ENCODE results near the gene UNC5C. TPM values are rescaled to one million over a fixed set of nuclear protein-coding genes. Genes with fewer than 3 reads are reported as not detected.

The UNC5C gene
- total and polyA plus RNA-seq, 2 of the 4 experiments (the other 2 are of a cell fraction) = under 0.01 TPM

GRCh38 chr4:95550115-95550987 is 1.6 kb upstream of the UNC5C start:
- no peak for DNase-seq
- WGBS, 2 experiments (ENCODE audit: extremely low coverage in 2 of 2, insufficient read length in 1 of 2) = no CpG with 5 or more reads among the region's 6 CpGs

More at GRCh38 chr4:95550115-95550987, 1.6 kb upstream of the UNC5C start:
- in situ Hi-C loops (cut with MboI; ENCODE audit: low sequenced_read_pairs) = no loop called here
- ATAC-seq (ENCODE audit: low read depth) = no peak
- dilution Hi-C loops (cut with HindIII; ENCODE audit: low sequenced_read_pairs, unreplicated experiment) = no loop called here
- no peak overlapping the region for H4K91ac ChIP-seq (ENCODE audit: insufficient read depth, low read depth, low read length)
- no peak overlapping the region for H2AK5ac ChIP-seq (ENCODE audit: low read depth, low read length)
- H3K4me1 ChIP-seq (ENCODE audit: control insufficient read depth, insufficient read depth, low read length) = no peaks in the 10 kb centered on the region
- ChIA-PET POLR2A (ENCODE audit: unreplicated experiment) (no interaction called here), CTCF (interaction anchor here (0.5 kb wide), 1 partner anchor 471 kb away, joined by 3 read pairs; no protein-coding TSS in a partner anchor)
- H3K9me1 ChIP-seq (ENCODE audit: insufficient read depth, low read length) = no peaks in the 10 kb centered on the region
- no peaks in the 10 kb centered on the region for H3K9me3 ChIP-seq (ENCODE audit: control insufficient read depth, insufficient read depth, low read length)
- no peak overlapping the region for H3K56ac ChIP-seq (ENCODE audit: extremely low read depth, insufficient read depth, low read length)
- no peaks in the 10 kb centered on the region for H3K79me1 ChIP-seq (ENCODE audit: low read depth in 1 of 2, low read length in 2 of 2)
- TF ChIP-seq RAD21 (IDR thresholded peaks at IDR 0.05; ENCODE audit: low read length) = no peak
- TF ChIP-seq USF2 (IDR thresholded peaks at IDR 0.05; ENCODE audit: low read depth, low read length) = no peak
- TF ChIP-seq BHLHE40 (IDR thresholded peaks at IDR 0.05; ENCODE audit: low read depth, low read length) = no peak
- TF ChIP-seq MAFK (IDR thresholded peaks at IDR 0.05; ENCODE audit: low read depth, low read length) = no peak
- no peak for TF ChIP-seq CTCF (conservative IDR thresholded peaks at IDR 0.05; ENCODE audit: low read depth, low read length)
- TF ChIP-seq POLR2A (IDR thresholded peaks at IDR 0.05; ENCODE audit: low read depth, low read length) = no peak
- TF ChIP-seq SMC3 (IDR thresholded peaks at IDR 0.05; ENCODE audit: low read depth, low read length) = no peak
- TF ChIP-seq FOS (IDR thresholded peaks at IDR 0.05; ENCODE audit: low read depth, low read length) = no peak
- no peak for TF ChIP-seq CEBPB (IDR thresholded peaks at IDR 0.05; ENCODE audit: low read depth, low read length)
- TF ChIP-seq RCOR1 (IDR thresholded peaks at IDR 0.05; ENCODE audit: insufficient replicate concordance, low read length) = no peak
- no peak for TF ChIP-seq RFX5 (IDR thresholded peaks at IDR 0.05; ENCODE audit: low read depth, low read length)
- no peak for TF ChIP-seq NFE2L2 (IDR thresholded peaks at IDR 0.05; ENCODE audit: low read depth, low read length)
- TF ChIP-seq MXI1 (IDR thresholded peaks at IDR 0.05; ENCODE audit: borderline replicate concordance, low read depth, low read length) = no peak
- no peak overlapping the region for H4K8ac ChIP-seq (ENCODE audit: low read depth in 2 of 2, low read length in 2 of 2)
- no peak overlapping the region for H3K27ac ChIP-seq (ENCODE audit: insufficient read depth, low read length)
- no peak overlapping the region for H3K14ac ChIP-seq (replicated peaks; ENCODE audit: low read depth, low read length)
- H3K23ac ChIP-seq (ENCODE audit: low read depth, low read length) = no peak overlapping the region
- peak overlapping the region; percentile 67 for H3K4me2 ChIP-seq (ENCODE audit: low read depth, low read length)
- intact Hi-C loops (cut with micrococcal nuclease) = no loop called here
- H2BK120ac ChIP-seq (ENCODE audit: low read depth, low read length) = no peak overlapping the region
- peak overlapping the region; percentile 61 for H3K4me3 ChIP-seq (ENCODE audit: insufficient read depth, low read depth, low read length)
- no peak overlapping the region for H2BK5ac ChIP-seq (ENCODE audit: low read depth, low read length, poor library complexity, severe bottlenecking)
- no TSS peak for BruUV-seq (replicated peaks)
- H4K5ac ChIP-seq (ENCODE audit: low read depth, low read length) = no peak overlapping the region
- no peak overlapping the region for H2BK20ac ChIP-seq (ENCODE audit: low read depth, low read length)
- H3K36me3 ChIP-seq (ENCODE audit: control insufficient read depth, insufficient read depth, low read length) = no peaks in the 10 kb centered on the region
- H4K20me1 ChIP-seq (ENCODE audit: insufficient read depth, low read length) = no peaks in the 10 kb centered on the region
- peaks cover 38% of the 10 kb centered on the region for H3K27me3 ChIP-seq (ENCODE audit: control insufficient read depth, insufficient read depth, low read length)
- no peak overlapping the region for H2AFZ ChIP-seq (replicated peaks; ENCODE audit: low read length, poor library complexity)
- H3K4ac ChIP-seq (ENCODE audit: low read depth, low read length) = no peak overlapping the region
- H2AK9ac ChIP-seq (replicated peaks; ENCODE audit: low read depth, low read length, poor library complexity) = no peak overlapping the region
- no peak overlapping the region for H2BK15ac ChIP-seq (ENCODE audit: low read depth, low read length)
- no peak overlapping the region for H3K9ac ChIP-seq (ENCODE audit: low read depth, low read length)
- no peak overlapping the region for H3K18ac ChIP-seq (ENCODE audit: low read depth, low read length)
